Neuronal stem cell (in vitro differentiated cells): ENCODE data around the gene TMEM185B.
"Not testable (repeated sequence)": the region's sequence is repeated elsewhere in the genome, so short reads cannot be mapped to it uniquely, and the experiment has no call there.

Experiments used
- DNase-seq: peaks from one replicate; pipeline ENCODE4 v3.0.0-alpha.2; 2013; ENCODE audit warnings: low spot score
- H2AFZ ChIP-seq: one replicate; pipeline ENCODE4 v1.6.1; 2013; ENCODE audit warnings: mild to moderate bottlenecking, low read length, inconsistent platforms
- H2AK5ac ChIP-seq: 2 replicates; pipeline ENCODE4 v1.6.1; 2013; ENCODE audit warnings: low read depth, mild to moderate bottlenecking, inconsistent platforms, low read length, moderate library complexity, mixed read lengths
- H2BK120ac ChIP-seq: 2 replicates; pipeline ENCODE4 v1.6.1; 2013; ENCODE audit warnings: low read depth, mild to moderate bottlenecking, inconsistent platforms, low read length, moderate library complexity, mixed read lengths
- H2BK12ac ChIP-seq: one replicate; pipeline ENCODE4 v1.6.1; 2013; ENCODE audit warnings: low read length, inconsistent platforms
- H2BK15ac ChIP-seq: 2 replicates; pipeline ENCODE4 v1.6.1; 2013; ENCODE audit warnings: mild to moderate bottlenecking, low read length, inconsistent platforms, mixed read lengths
- H2BK5ac ChIP-seq: one replicate; pipeline ENCODE4 v1.6.1; 2013; ENCODE audit warnings: inconsistent platforms, mild to moderate bottlenecking, low read length, moderate library complexity
- H3K14ac ChIP-seq: one replicate; pipeline ENCODE4 v1.6.1; 2013; ENCODE audit warnings: low read length, inconsistent platforms
- H3K18ac ChIP-seq: 2 replicates; pipeline ENCODE4 v1.6.1; 2013; ENCODE audit warnings: low read length, inconsistent platforms
- H3K23ac ChIP-seq: 2 replicates; pipeline ENCODE4 v1.6.1; 2013; ENCODE audit warnings: low read depth, mild to moderate bottlenecking, mixed read lengths, low read length, inconsistent platforms; ENCODE audit not compliant: poor library complexity
- H3K27ac ChIP-seq: replicated peaks from 3 replicates; pipeline ENCODE4 v1.5.1; 2013; ENCODE audit warnings: low read length, inconsistent platforms
- H3K27me3 ChIP-seq, 3 experiments: 2 replicates each; pipeline ENCODE4 v1.6.1; 2013; ENCODE audit warnings: low read length in 3 of 3, mild to moderate bottlenecking in 2 of 3, inconsistent platforms in 1 of 3, low read depth in 1 of 3, mixed read lengths in 1 of 3, moderate library complexity in 1 of 3; ENCODE audit not compliant: control insufficient read depth in 3 of 3, insufficient read depth in 3 of 3
- H3K36me3 ChIP-seq, 2 donors: replicated peaks in 1 of 2; 2 replicates each; pipeline ENCODE4 v1.6.1; 2013; ENCODE audit warnings: low read length in 2 of 2; ENCODE audit not compliant: control insufficient read depth in 2 of 2, insufficient read depth in 2 of 2
- H3K4ac ChIP-seq: 2 replicates; pipeline ENCODE4 v1.6.1; 2013; ENCODE audit warnings: inconsistent platforms, mild to moderate bottlenecking, low read length, moderate library complexity
- H3K4me1 ChIP-seq, 2 donors: 1 replicate in 1 of 2; 2 replicates in 1 of 2; pipeline ENCODE4 v1.6.1; 2013; ENCODE audit warnings: low read length in 2 of 2, low read depth in 1 of 2; ENCODE audit not compliant: control insufficient read depth in 2 of 2, insufficient read depth in 1 of 2
- H3K4me2 ChIP-seq: one replicate; pipeline ENCODE4 v1.6.1; 2013; ENCODE audit warnings: mild to moderate bottlenecking, low read length, inconsistent platforms; ENCODE audit not compliant: insufficient read depth, poor library complexity, severe bottlenecking
- H3K4me3 ChIP-seq, 2 donors: 2 replicates each; pipeline ENCODE4 v1.5.1; 2013; ENCODE audit warnings: low read length in 2 of 2, mild to moderate bottlenecking in 2 of 2, inconsistent platforms in 1 of 2, moderate library complexity in 1 of 2
- H3K79me1 ChIP-seq: one replicate; pipeline ENCODE4 v1.6.1; 2013; ENCODE audit warnings: low read depth, mild to moderate bottlenecking, inconsistent platforms, low read length, moderate library complexity
- H3K9ac ChIP-seq: one replicate; pipeline ENCODE4 v1.6.1; 2013; ENCODE audit warnings: mild to moderate bottlenecking, low read depth, low read length, inconsistent platforms; ENCODE audit not compliant: poor library complexity
- H3K9me3 ChIP-seq, 2 donors: replicated peaks in 1 of 2; 2 replicates each; pipeline versions ENCODE3 to v1.6.1; 2013; ENCODE audit warnings: low read length in 2 of 2, mild to moderate bottlenecking in 2 of 2, inconsistent platforms in 1 of 2, low read depth in 1 of 2, mixed read lengths in 1 of 2, moderate library complexity in 1 of 2; ENCODE audit not compliant: control insufficient read depth in 2 of 2, insufficient read depth in 1 of 2
- H4K8ac ChIP-seq: one replicate; pipeline ENCODE4 v1.6.1; 2013; ENCODE audit warnings: low read depth, mild to moderate bottlenecking, inconsistent platforms, low read length, moderate library complexity
- H4K91ac ChIP-seq: one replicate; pipeline ENCODE4 v1.6.1; 2013; ENCODE audit warnings: low read length, low read depth, mild to moderate bottlenecking, inconsistent platforms; ENCODE audit not compliant: poor library complexity
- WGBS, 2 donors: extraction: QIAGEN DNeasy Blood & Tissue Kit; methylation state at CpG; one replicate each; pipeline ENCODE4 v1.1.7; 2013; ENCODE audit warnings: missing lambda C conversion rate in 2 of 2, mixed read lengths in 1 of 2; ENCODE audit not compliant: insufficient read length in 2 of 2, insufficient replicate concordance in 1 of 2; ENCODE audit errors: extremely low coverage in 2 of 2; 5-methylcytosine and 5-hydroxymethylcytosine counted together

The TMEM185B gene

GRCh38 chr2:120204417-120204816 is 18.8 kb downstream of the TMEM185B start:
- Histone ChIP-seq H3K4me2 (no peak overlapping the region), H2BK120ac (no peak overlapping the region), H3K14ac (no peak overlapping the region), H3K36me3 (no peaks in the 10 kb centered on the region), H3K9ac (peak overlapping the region; percentile 47), H4K8ac (no peak overlapping the region), H4K91ac (no peak overlapping the region), H3K79me1 (no peaks in the 10 kb centered on the region), H2AFZ (no peak overlapping the region), H3K27ac (no peak overlapping the region), H3K4ac (no peak overlapping the region), H3K4me1 (peaks cover 0 to 3% of the 10 kb centered on the region in 2 donors), H2BK12ac (no peak overlapping the region), H3K9me3 (no peaks in the 10 kb centered on the region), H3K23ac (peak overlapping the region; percentile 29), H3K18ac (peak overlapping the region; percentile 44), H2AK5ac (peak overlapping the region; percentile 42), H3K27me3 (peaks cover 0 to 13% (median 0%) of the 10 kb centered on the region in 3 experiments), H3K4me3 (no peak overlapping the region), H2BK5ac (peak overlapping the region; percentile 47), H2BK15ac (no peak overlapping the region)
- WGBS, 2 donors, result no CpG with 5 or more reads among the region's 3 CpGs
- no peak for DNase-seq

GRCh38 chr2:120204022-120204405 is 19.2 kb downstream of the TMEM185B start:
- no peak overlapping the region for H2BK12ac ChIP-seq
- H3K27ac ChIP-seq, result no peak overlapping the region
- H2BK5ac ChIP-seq, result peak overlapping the region; percentile 47
- H3K79me1 ChIP-seq, result no peaks in the 10 kb centered on the region
- no CpG with 5 or more reads among the region's 5 CpGs for WGBS, 2 donors
- H3K4me3 ChIP-seq, result no peak overlapping the region
- no peak for DNase-seq
- no peak overlapping the region for H4K91ac ChIP-seq
- H3K4me1 ChIP-seq, result peaks cover 0 to 3% of the 10 kb centered on the region in 2 donors
- H3K4ac ChIP-seq, result no peak overlapping the region
- peaks cover 0 to 13% (median 0%) of the 10 kb centered on the region in 3 experiments for H3K27me3 ChIP-seq
- peak overlapping the region; percentile 19 for H2AFZ ChIP-seq
- no peak overlapping the region for H3K9ac ChIP-seq
- no peak overlapping the region for H2BK15ac ChIP-seq
- H3K4me2 ChIP-seq, result no peak overlapping the region
- peak overlapping the region; percentile 29 for H3K23ac ChIP-seq
- no peak overlapping the region for H2BK120ac ChIP-seq
- no peak overlapping the region for H3K14ac ChIP-seq
- no peaks in the 10 kb centered on the region for H3K9me3 ChIP-seq
- no peaks in the 10 kb centered on the region for H3K36me3 ChIP-seq
- H4K8ac ChIP-seq, result no peak overlapping the region
- H3K18ac ChIP-seq, result peak overlapping the region; percentile 44
- H2AK5ac ChIP-seq, result no peak overlapping the region

GRCh38 chr2:120203251-120204021 is 19.8 kb downstream of the TMEM185B start:
- H3K4me1 ChIP-seq, result peaks cover 0 to 3% of the 10 kb centered on the region in 2 donors
- H3K23ac ChIP-seq, result no peak overlapping the region
- H2AK5ac ChIP-seq, result no peak overlapping the region
- H3K4me3 ChIP-seq, result no peak overlapping the region
- no peak overlapping the region for H3K4me2 ChIP-seq
- H2BK12ac ChIP-seq, result no peak overlapping the region
- H2AFZ ChIP-seq, result peak overlapping the region; percentile 19
- H3K4ac ChIP-seq, result no peak overlapping the region
- H3K27me3 ChIP-seq, result peaks cover 0 to 13% (median 0%) of the 10 kb centered on the region in 3 experiments
- H4K8ac ChIP-seq, result no peak overlapping the region
- H3K14ac ChIP-seq, result no peak overlapping the region
- H3K18ac ChIP-seq, result no peak overlapping the region
- H4K91ac ChIP-seq, result no peak overlapping the region
- H3K79me1 ChIP-seq, result no peaks in the 10 kb centered on the region
- H2BK15ac ChIP-seq, result no peak overlapping the region
- H2BK120ac ChIP-seq, result no peak overlapping the region
- no peak overlapping the region for H3K27ac ChIP-seq
- H2BK5ac ChIP-seq, result no peak overlapping the region
- no peaks in the 10 kb centered on the region for H3K36me3 ChIP-seq
- H3K9me3 ChIP-seq, result no peaks in the 10 kb centered on the region
- H3K9ac ChIP-seq, result no peak overlapping the region
- DNase-seq, result no peak
- WGBS, 2 donors, result no CpG with 5 or more reads among the region's 10 CpGs

GRCh38 chr2:120199817-120200459 is 23.3 kb downstream of the TMEM185B start:
- not testable (repeated sequence) for H3K4ac ChIP-seq, H2BK15ac ChIP-seq, H3K23ac ChIP-seq, H3K9ac ChIP-seq, H3K4me2 ChIP-seq, H2BK12ac ChIP-seq, H3K27ac ChIP-seq, H3K79me1 ChIP-seq, H2AFZ ChIP-seq, H4K8ac ChIP-seq, H3K18ac ChIP-seq, H3K4me1 ChIP-seq, H3K9me3 ChIP-seq, H3K27me3 ChIP-seq, H3K36me3 ChIP-seq, H2AK5ac ChIP-seq, H3K4me3 ChIP-seq, H3K14ac ChIP-seq, DNase-seq, H4K91ac ChIP-seq, H2BK120ac ChIP-seq, H2BK5ac ChIP-seq
- no CpG with 5 or more reads among the region's 10 CpGs for WGBS, 2 donors
